HCT116 (cell line): ENCODE data around the gene SCAMP1.

ENCODE experiments used
- CEBPB ChIP-seq: IDR thresholded peaks from 2 replicates; pipeline ENCODE4 v1.6.1; 2012; ENCODE audit warnings: low read depth
- CTCF ChIP-seq, 3 experiments: fragments of 200-600 bp in 1 of 3; sonication (generic) in 1 of 3; IDR thresholded peaks in 2 of 3; conservative IDR thresholded peaks in 1 of 3; 2 replicates each; pipeline ENCODE4 v1.5.1; 2012 to 2017; ENCODE audit warnings: low read depth in 2 of 3, low read length in 2 of 3, antibody characterized with exemption in 1 of 3, borderline replicate concordance in 1 of 3, control low read depth in 1 of 3, mild to moderate bottlenecking in 1 of 3, mixed read lengths in 1 of 3, mixed run types in 1 of 3, moderate library complexity in 1 of 3; ENCODE audit not compliant: insufficient read depth in 1 of 3
- EZH2 ChIP-seq: fragments of 200-600 bp; sonication (generic); IDR thresholded peaks from 2 replicates; pipeline ENCODE4 v1.6.1; 2017; ENCODE audit warnings: antibody characterized with exemption, mixed run types
- POLR2A ChIP-seq: IDR thresholded peaks from 2 replicates; pipeline ENCODE4 v1.7.0; 2011; ENCODE audit warnings: borderline replicate concordance; ENCODE audit not compliant: insufficient read depth, insufficient read length; ENCODE audit errors: extremely low read depth
- POLR2AphosphoS5 ChIP-seq: IDR thresholded peaks from 2 replicates; pipeline ENCODE4 v1.6.1; 2011; ENCODE audit warnings: mild to moderate bottlenecking, low read depth, low read length, moderate library complexity
- RAD21 ChIP-seq: IDR thresholded peaks from 2 replicates; pipeline ENCODE4 v1.6.1; 2012; ENCODE audit warnings: low read depth, mild to moderate bottlenecking
- SP1 ChIP-seq: IDR thresholded peaks from 2 replicates; pipeline ENCODE4 v1.6.1; 2012; ENCODE audit warnings: low read depth
- TCF7L2 ChIP-seq: IDR thresholded peaks from 2 replicates; pipeline ENCODE4 v1.7.0; 2011; ENCODE audit warnings: borderline replicate concordance, inconsistent platforms; ENCODE audit not compliant: insufficient read depth, insufficient read length; ENCODE audit errors: extremely low read depth

- TF ChIP-seq TCF7L2 (no peak), CTCF (IDR thresholded peaks at IDR 0.05 in 2 of 3, conservative IDR thresholded peaks at IDR 0.05 in 1 of 3; ENCODE audit: borderline replicate concordance in 1 of 3, insufficient read depth in 1 of 3, low read depth in 2 of 3, low read length in 2 of 3) (no peak), RAD21 (no peak), POLR2AphosphoS5 (no peak), SP1 (no peak), EZH2 (no peak), POLR2A (no peak), CEBPB (no peak)
Observed at GRCh38 chr5:78397831-78398230, 37.4 kb downstream of the SCAMP1 start.
